ENCODE results near the gene NXPH4.
A peak's percentile ranks its signal among the peaks of the same experiment; 100 is the strongest.

The NXPH4 gene

GRCh38 chr12:57231276-57232021 lies 14.9 kb downstream of the NXPH4 start:
- no peak for DNase-seq (ENCODE audit: low read depth)

GRCh38 chr12:57232156-57232756 lies 15.7 kb downstream of the NXPH4 start:
- no peak for DNase-seq (ENCODE audit: low read depth)

- DNase-seq (ENCODE audit: low read depth) = peak; percentile 80
Observed at GRCh38 chr12:57233357-57234232, 17.0 kb downstream of the NXPH4 start.

- DNase-seq (ENCODE audit: low read depth) = no peak
Observed at GRCh38 chr12:57234233-57234570, 17.6 kb downstream of the NXPH4 start.

GRCh38 chr12:57234571-57235016 lies 18.0 kb downstream of the NXPH4 start:
- DNase-seq (ENCODE audit: low read depth) = no peak

- DNase-seq (ENCODE audit: low read depth) = peak; percentile 62
Observed at GRCh38 chr12:57235017-57235727, 18.6 kb downstream of the NXPH4 start.

GRCh38 chr12:57235728-57236131 lies 19.1 kb downstream of the NXPH4 start:
- no peak for DNase-seq (ENCODE audit: low read depth)

- DNase-seq (ENCODE audit: low read depth) = no peak
Observed at GRCh38 chr12:57236201-57236924, 19.8 kb downstream of the NXPH4 start.

- DNase-seq (ENCODE audit: low read depth) = no peak
Observed at GRCh38 chr12:57236925-57237595, 20.5 kb downstream of the NXPH4 start.

GRCh38 chr12:57237596-57237931 lies 21.0 kb downstream of the NXPH4 start:
- DNase-seq (ENCODE audit: low read depth) = no peak

- no peak for DNase-seq (ENCODE audit: low read depth)
Observed at GRCh38 chr12:57237932-57238853, 21.6 kb downstream of the NXPH4 start.

GRCh38 chr12:57238854-57239554 lies 22.4 kb downstream of the NXPH4 start:
- peak; percentile 55 for DNase-seq (ENCODE audit: low read depth)

- no peak for DNase-seq (ENCODE audit: low read depth)
Observed at GRCh38 chr12:57239587-57240065, 23.0 kb downstream of the NXPH4 start.

GRCh38 chr12:57240066-57240921 lies 23.7 kb downstream of the NXPH4 start:
- no peak for DNase-seq (ENCODE audit: low read depth)

GRCh38 chr12:57240926-57241401 lies 24.4 kb downstream of the NXPH4 start:
- DNase-seq (ENCODE audit: low read depth) = no peak

- no peak for DNase-seq (ENCODE audit: low read depth)
Observed at GRCh38 chr12:57241402-57242310, 25.1 kb downstream of the NXPH4 start.

GRCh38 chr12:57242329-57242690 lies 25.7 kb downstream of the NXPH4 start:
- DNase-seq (ENCODE audit: low read depth) = no peak
